GM12878 (cell line): Measurements from ENCODE around the gene TNIP3.

Source experiments
- ATF7 ChIP-seq: fragments of 450-650 bp; IDR thresholded peaks from 2 replicates; pipeline ENCODE4 v1.6.1; 2016; ENCODE audit warnings: low read depth, mild to moderate bottlenecking
- CEBPB ChIP-seq, 2 experiments: fragments of 150-350 bp in 1 of 2; IDR thresholded peaks; 2 replicates each; pipeline ENCODE4 v1.6.1; 2012 to 2014; ENCODE audit warnings: low read depth in 2 of 2, low read length in 2 of 2, borderline replicate concordance in 1 of 2, inconsistent platforms in 1 of 2
- DPF2 ChIP-seq: fragments of 450-650 bp; IDR thresholded peaks from 2 replicates; pipeline ENCODE4 v1.6.1; 2017; ENCODE audit warnings: mild to moderate bottlenecking
- EGR1 ChIP-seq, 2 experiments: IDR thresholded peaks; 1 replicate in 1 of 2; 2 replicates in 1 of 2; pipeline ENCODE4 v1.6.1; 2011 to 2012; ENCODE audit warnings: low read depth in 2 of 2, low read length in 2 of 2, borderline replicate concordance in 1 of 2, mild to moderate bottlenecking in 1 of 2, moderate library complexity in 1 of 2
- EZH2 ChIP-seq: IDR thresholded peaks from 2 replicates; pipeline ENCODE4 v1.6.1; 2012; ENCODE audit warnings: low read depth, mild to moderate bottlenecking, control low read depth, inconsistent platforms, low read length, borderline replicate concordance; ENCODE audit not compliant: control insufficient read depth
- HDGF ChIP-seq: fragments of 450-650 bp; IDR thresholded peaks from 2 replicates; pipeline ENCODE4 v1.6.1; 2016; ENCODE audit warnings: antibody characterized with exemption
- POLR2A ChIP-seq: IDR thresholded peaks from 2 replicates; pipeline ENCODE4 v1.6.1; 2011; ENCODE audit warnings: low read depth, mild to moderate bottlenecking, low read length
- POLR2AphosphoS5 ChIP-seq: IDR thresholded peaks from 2 replicates; pipeline ENCODE4 v1.6.1; 2011; ENCODE audit warnings: mild to moderate bottlenecking, low read length, inconsistent platforms
- SMC3 ChIP-seq: IDR thresholded peaks from 2 replicates; pipeline ENCODE4 v1.6.1; 2011; ENCODE audit warnings: low read length, improper control_type of control experiment, borderline replicate concordance
- TAF1 ChIP-seq: IDR thresholded peaks from 2 replicates; pipeline ENCODE4 v1.6.1; 2011; ENCODE audit warnings: mild to moderate bottlenecking, low read depth, low read length, borderline replicate concordance
- TF ChIP-seq, protein P1 (sequence below), 3 experiments: IDR thresholded peaks in 2 of 3; conservative IDR thresholded peaks in 1 of 3; 2 replicates each; pipeline ENCODE4 v1.5.1; 2011; ENCODE audit warnings: low read depth in 3 of 3, low read length in 3 of 3, mild to moderate bottlenecking in 3 of 3, control low read depth in 2 of 3, moderate library complexity in 2 of 3, inconsistent platforms in 1 of 3, mixed read lengths in 1 of 3; ENCODE audit not compliant: control insufficient read depth in 2 of 3, insufficient read depth in 1 of 3; ENCODE audit errors: extremely low read depth in 1 of 3
- TF ChIP-seq, protein P2 (sequence below): fragments of 450-650 bp; IDR thresholded peaks from 2 replicates; pipeline ENCODE4 v1.6.1; 2016; ENCODE audit warnings: mild to moderate bottlenecking

DNA sequence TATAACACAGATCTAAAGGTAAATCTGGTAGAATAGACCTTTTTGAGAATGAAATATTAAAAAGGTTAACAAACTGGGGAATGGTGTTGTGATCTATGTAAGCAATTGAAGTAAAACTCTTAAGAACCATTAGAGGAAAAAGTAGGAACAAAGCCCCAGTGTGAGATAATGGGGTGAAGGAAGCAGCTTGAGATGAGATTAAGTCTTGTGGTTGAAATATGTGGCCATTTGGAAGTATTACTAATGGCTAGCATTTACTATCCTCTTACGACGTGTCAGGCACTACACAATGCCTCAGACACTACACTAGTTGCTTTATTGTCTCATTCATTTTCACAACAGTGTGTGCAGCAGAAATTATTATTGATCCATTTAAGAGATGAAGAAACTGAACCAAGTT, 65.9 kb downstream of the TNIP3 start:
- no peak for TF ChIP-seq DPF2
- TF ChIP-seq TAF1: no peak
- TF ChIP-seq EGR1 (IDR thresholded peaks at IDR 0.05; ENCODE audit: borderline replicate concordance in 1 of 2, low read depth in 2 of 2, low read length in 2 of 2): no peak
- TF ChIP-seq, protein P1, sequence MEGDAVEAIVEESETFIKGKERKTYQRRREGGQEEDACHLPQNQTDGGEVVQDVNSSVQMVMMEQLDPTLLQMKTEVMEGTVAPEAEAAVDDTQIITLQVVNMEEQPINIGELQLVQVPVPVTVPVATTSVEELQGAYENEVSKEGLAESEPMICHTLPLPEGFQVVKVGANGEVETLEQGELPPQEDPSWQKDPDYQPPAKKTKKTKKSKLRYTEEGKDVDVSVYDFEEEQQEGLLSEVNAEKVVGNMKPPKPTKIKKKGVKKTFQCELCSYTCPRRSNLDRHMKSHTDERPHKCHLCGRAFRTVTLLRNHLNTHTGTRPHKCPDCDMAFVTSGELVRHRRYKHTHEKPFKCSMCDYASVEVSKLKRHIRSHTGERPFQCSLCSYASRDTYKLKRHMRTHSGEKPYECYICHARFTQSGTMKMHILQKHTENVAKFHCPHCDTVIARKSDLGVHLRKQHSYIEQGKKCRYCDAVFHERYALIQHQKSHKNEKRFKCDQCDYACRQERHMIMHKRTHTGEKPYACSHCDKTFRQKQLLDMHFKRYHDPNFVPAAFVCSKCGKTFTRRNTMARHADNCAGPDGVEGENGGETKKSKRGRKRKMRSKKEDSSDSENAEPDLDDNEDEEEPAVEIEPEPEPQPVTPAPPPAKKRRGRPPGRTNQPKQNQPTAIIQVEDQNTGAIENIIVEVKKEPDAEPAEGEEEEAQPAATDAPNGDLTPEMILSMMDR (IDR thresholded peaks at IDR 0.05 in 2 of 3, conservative IDR thresholded peaks at IDR 0.05 in 1 of 3; ENCODE audit: control insufficient read depth in 2 of 3, extremely low read depth in 1 of 3, insufficient read depth in 1 of 3, low read depth in 3 of 3, low read length in 3 of 3): no peak
- no peak for TF ChIP-seq SMC3
- no peak for TF ChIP-seq CEBPB (IDR thresholded peaks at IDR 0.05; ENCODE audit: borderline replicate concordance in 1 of 2, low read depth in 2 of 2, low read length in 2 of 2)
- no peak for TF ChIP-seq EZH2
- TF ChIP-seq ATF7: no peak
- TF ChIP-seq POLR2A: no peak
- no peak for TF ChIP-seq HDGF
- TF ChIP-seq POLR2AphosphoS5: no peak
- TF ChIP-seq, protein P2, sequence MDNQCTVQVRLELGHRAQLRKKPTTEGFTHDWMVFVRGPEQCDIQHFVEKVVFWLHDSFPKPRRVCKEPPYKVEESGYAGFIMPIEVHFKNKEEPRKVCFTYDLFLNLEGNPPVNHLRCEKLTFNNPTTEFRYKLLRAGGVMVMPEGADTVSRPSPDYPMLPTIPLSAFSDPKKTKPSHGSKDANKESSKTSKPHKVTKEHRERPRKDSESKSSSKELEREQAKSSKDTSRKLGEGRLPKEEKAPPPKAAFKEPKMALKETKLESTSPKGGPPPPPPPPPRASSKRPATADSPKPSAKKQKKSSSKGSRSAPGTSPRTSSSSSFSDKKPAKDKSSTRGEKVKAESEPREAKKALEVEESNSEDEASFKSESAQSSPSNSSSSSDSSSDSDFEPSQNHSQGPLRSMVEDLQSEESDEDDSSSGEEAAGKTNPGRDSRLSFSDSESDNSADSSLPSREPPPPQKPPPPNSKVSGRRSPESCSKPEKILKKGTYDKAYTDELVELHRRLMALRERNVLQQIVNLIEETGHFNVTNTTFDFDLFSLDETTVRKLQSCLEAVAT: no peak
